Stomach (tissue), 9 donors: ENCODE measurements around the gene CERS3. TPM values are rescaled to one million over a fixed set of nuclear protein-coding genes. Genes with fewer than 3 reads are reported as not detected.
A peak's percentile ranks its signal among the peaks of the same experiment; 100 is the strongest.

Source experiments
- DNase-seq, 2 donors: peaks; one replicate each; pipeline versions ENCODE4 v3.0.0 to v3.0.0-alpha.2; 2013 to 2019
- H3K27ac ChIP-seq, 5 donors: fragments of 200-600 bp in 4 of 5; sonication (generic) in 4 of 5; one replicate each; pipeline ENCODE4 v1.5.1; 2013 to 2019; ENCODE audit warnings: mild to moderate bottlenecking in 1 of 5, moderate library complexity in 1 of 5
- H3K27me3 ChIP-seq, 3 donors: fragments of 200-600 bp; sonication (generic); one replicate each; pipeline ENCODE4 v1.5.1; 2017 to 2019; ENCODE audit warnings: mixed run types in 1 of 3
- H3K36me3 ChIP-seq, 4 donors: fragments of 200-600 bp; sonication (generic); 1 replicate in 3 of 4; 2 replicates in 1 of 4; pipeline ENCODE4 v1.5.1; 2016 to 2019
- H3K4me1 ChIP-seq, 4 donors: fragments of 200-600 bp; sonication (generic); one replicate each; pipeline ENCODE4 v1.5.1; 2016 to 2019
- H3K4me3 ChIP-seq, 4 donors: fragments of 200-600 bp; sonication (generic) in 3 of 4; one replicate each; pipeline ENCODE4 v1.5.1; 2016 to 2019; ENCODE audit warnings: mild to moderate bottlenecking in 1 of 4
- H3K9me3 ChIP-seq, 4 donors: fragments of 200-600 bp; sonication (generic); one replicate each; pipeline ENCODE4 v1.5.1; 2016 to 2019
- EP300 ChIP-seq: sonication (generic); formaldehyde crosslinking; IDR thresholded peaks from one replicate; pipeline ENCODE4 v1.6.1; 2017; ENCODE audit warnings: antibody characterized with exemption
- POLR2A ChIP-seq, 4 donors: fragments of 450-650 bp; IDR thresholded peaks; one replicate each; pipeline ENCODE4 v1.6.1; 2016; ENCODE audit warnings: antibody characterized with exemption in 4 of 4, control low read depth in 2 of 4, mild to moderate bottlenecking in 1 of 4, moderate library complexity in 1 of 4
- POLR2AphosphoS5 ChIP-seq, 3 donors: sonication (generic); formaldehyde crosslinking; IDR thresholded peaks; one replicate each; pipeline ENCODE4 v1.6.1; 2016; ENCODE audit warnings: antibody characterized with exemption in 3 of 3
- WGBS, 5 donors: extraction: QIAGEN DNeasy Blood & Tissue Kit in 3 of 5; methylation state at CpG; one replicate each; pipeline versions ENCODE4 v1.1.5 to v1.1.7; 2013 to 2018; 5-methylcytosine and 5-hydroxymethylcytosine counted together
- intact Hi-C: fragments of 100-400 bp; cut with DNase I; formaldehyde crosslinking; loops from one replicate; pipeline ENCODE4 v1.15.1; 2023; ENCODE audit warnings: low total_unique reads
- polyA plus RNA-seq, 3 donors: library from polyadenylated mRNA; stranded (reverse); fragments of 200-250 nt; gene quantifications; one replicate each; pipeline ENCODE4 v1.2.3, GENCODE V29; 2013
- total RNA-seq, 5 donors: library from RNA; depleted of rRNA; stranded (reverse); fragments of >200 nt; gene quantifications; one replicate each; pipeline versions ENCODE4 v1.1.0 to v1.2.3, GENCODE V29; 2014 to 2016
- TF ChIP-seq, protein P1 (sequence below), 7 experiments: fragments of 450-650 bp in 4 of 7; fragments of 200-600 bp in 3 of 7; sonication (generic) in 3 of 7; IDR thresholded peaks; one replicate each; pipeline ENCODE4 v1.5.1; 2016 to 2019; ENCODE audit warnings: antibody characterized with exemption in 7 of 7, control low read depth in 2 of 7, mild to moderate bottlenecking in 1 of 7
- donor health status: healthy with polysubstance abuse.
- donor health status: Bipolar disorder and iron deficiency.
- donor health status: healthy.

The CERS3 gene
- total and polyA plus RNA-seq, 8 donors = 0.18 to 27.8 TPM; not detected in 6

DNA sequence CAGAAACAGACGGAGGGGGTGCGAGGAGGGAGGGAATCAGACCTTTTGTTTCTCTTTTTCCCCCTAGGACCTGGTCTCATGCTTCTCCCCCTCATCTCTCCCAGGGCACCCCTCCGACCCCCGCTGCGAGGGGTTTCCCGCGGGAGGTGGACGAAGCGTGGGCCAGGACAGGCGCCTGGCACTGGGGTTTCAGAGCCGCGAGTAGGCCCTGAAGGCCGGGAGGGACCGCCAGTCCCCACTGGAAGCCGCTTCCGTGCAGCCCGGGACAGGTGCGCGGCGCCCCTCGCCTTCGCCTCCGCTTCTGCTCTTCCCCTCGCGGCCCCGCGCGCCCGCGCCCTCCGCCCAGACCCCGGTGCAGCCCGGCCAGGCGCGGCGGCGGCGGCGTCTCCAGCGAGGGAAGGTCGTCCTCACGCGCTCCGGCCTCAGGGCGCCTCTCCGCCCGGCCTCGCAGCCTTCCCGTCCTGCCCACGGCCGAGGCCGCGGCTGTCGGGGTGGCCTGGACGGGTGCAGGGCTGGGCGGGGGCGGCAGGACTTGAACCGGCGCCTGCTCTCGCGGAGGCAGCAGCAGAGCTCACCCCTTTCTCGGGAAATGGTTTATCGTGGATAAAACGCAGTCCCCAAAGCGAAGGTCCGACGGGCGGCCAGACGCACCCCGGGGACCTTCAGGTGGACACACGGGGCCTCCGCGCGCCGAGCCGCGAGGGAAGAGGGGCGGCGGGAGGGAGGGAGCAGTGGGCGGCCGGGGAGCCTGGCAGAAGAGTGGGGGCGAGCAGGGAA lies 155.4 kb downstream of the CERS3 start:
- peak in 1 of 2 donors; percentile 15 for DNase-seq
- Histone ChIP-seq H3K36me3 (no peaks in the 10 kb centered on the region), H3K4me1 (peaks cover 0 to 10% (median 0%) of the 10 kb centered on the region in 4 donors), H3K4me3 (peak overlapping the region; percentile 36 to 47 (median 40)), H3K27me3 (peaks cover 0 to 41% (median 20%) of the 10 kb centered on the region in 3 donors), H3K9me3 (peaks cover 0 to 16% (median 3%) of the 10 kb centered on the region in 4 donors), H3K27ac (peak overlapping the region in 2 of 5 donors; percentile 32 to 60)
- intact Hi-C loops = no loop called here
- 3 to 9% (median 5%) methylated on average over 22 to 79 of the region's 82 CpGs for WGBS, 5 donors
- TF ChIP-seq EP300 (no peak), POLR2A (IDR thresholded peaks at IDR 0.05) (no peak), POLR2AphosphoS5 (IDR thresholded peaks at IDR 0.05) (no peak)
- TF ChIP-seq, protein P1, sequence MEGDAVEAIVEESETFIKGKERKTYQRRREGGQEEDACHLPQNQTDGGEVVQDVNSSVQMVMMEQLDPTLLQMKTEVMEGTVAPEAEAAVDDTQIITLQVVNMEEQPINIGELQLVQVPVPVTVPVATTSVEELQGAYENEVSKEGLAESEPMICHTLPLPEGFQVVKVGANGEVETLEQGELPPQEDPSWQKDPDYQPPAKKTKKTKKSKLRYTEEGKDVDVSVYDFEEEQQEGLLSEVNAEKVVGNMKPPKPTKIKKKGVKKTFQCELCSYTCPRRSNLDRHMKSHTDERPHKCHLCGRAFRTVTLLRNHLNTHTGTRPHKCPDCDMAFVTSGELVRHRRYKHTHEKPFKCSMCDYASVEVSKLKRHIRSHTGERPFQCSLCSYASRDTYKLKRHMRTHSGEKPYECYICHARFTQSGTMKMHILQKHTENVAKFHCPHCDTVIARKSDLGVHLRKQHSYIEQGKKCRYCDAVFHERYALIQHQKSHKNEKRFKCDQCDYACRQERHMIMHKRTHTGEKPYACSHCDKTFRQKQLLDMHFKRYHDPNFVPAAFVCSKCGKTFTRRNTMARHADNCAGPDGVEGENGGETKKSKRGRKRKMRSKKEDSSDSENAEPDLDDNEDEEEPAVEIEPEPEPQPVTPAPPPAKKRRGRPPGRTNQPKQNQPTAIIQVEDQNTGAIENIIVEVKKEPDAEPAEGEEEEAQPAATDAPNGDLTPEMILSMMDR (IDR thresholded peaks at IDR 0.05) = no peak

DNA sequence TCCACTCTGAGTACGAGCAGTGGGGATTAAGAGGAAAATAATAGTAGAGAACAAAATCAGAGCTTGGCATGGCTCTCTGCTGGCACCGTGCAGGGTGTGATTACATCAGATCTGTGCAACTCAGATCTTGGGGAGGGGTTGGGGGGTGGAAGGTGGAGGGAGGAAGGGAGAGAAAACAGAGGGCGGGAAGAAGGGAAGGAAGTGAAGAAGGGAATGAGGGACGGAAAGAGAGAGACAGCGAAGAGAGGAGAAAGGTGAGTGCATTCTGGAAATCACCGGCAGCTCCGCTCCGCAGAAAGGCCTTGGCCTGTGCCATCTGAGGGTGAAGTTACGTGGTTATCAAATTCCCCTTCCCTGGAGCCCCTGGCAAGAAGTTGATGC lies 156.0 kb downstream of the CERS3 start:
- peaks cover 0 to 10% (median 0%) of the 10 kb centered on the region in 4 donors for H3K4me1 ChIP-seq
- peak overlapping the region; percentile 36 to 47 (median 40) for H3K4me3 ChIP-seq
- peak in 1 of 2 donors; percentile 37 for DNase-seq
- H3K9me3 ChIP-seq = peaks cover 0 to 13% (median 3%) of the 10 kb centered on the region in 4 donors
- WGBS, 5 donors = 18 to 35% (median 26%) methylated on average over 9 of the region's 9 CpGs
- TF ChIP-seq EP300 = no peak
- no peak for TF ChIP-seq POLR2AphosphoS5 (IDR thresholded peaks at IDR 0.05)
- TF ChIP-seq, protein P1 (IDR thresholded peaks at IDR 0.05) = no peak
- no peak for TF ChIP-seq POLR2A (IDR thresholded peaks at IDR 0.05)
- peaks cover 0 to 41% (median 20%) of the 10 kb centered on the region in 3 donors for H3K27me3 ChIP-seq
- intact Hi-C loops = no loop called here
- peak overlapping the region in 2 of 5 donors; percentile 32 to 60 for H3K27ac ChIP-seq
- no peaks in the 10 kb centered on the region for H3K36me3 ChIP-seq

DNA sequence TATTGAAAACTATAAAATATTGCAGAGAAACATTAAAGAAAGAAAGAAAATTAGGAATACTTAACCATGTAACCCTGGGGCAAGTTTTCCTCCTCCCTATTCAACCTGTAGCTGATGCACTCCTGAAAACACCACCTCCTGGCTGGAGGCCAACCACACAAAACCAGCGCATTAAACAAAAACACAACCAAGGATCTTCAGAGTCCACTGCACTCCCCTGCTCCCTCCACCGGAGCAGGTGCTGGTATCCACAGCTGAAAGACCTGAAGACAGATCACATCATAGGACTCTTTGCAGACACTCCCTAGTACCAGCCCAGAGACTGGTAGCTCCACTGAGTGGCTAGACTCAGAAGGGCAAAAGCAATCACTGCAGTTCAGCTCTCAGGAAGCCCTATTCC lies 173.4 kb downstream of the CERS3 start:
- H3K27me3 ChIP-seq = peaks cover 0 to 7% (median 0%) of the 10 kb centered on the region in 3 donors
- peaks cover 3 to 10% (median 5%) of the 10 kb centered on the region in 4 donors for H3K4me1 ChIP-seq
- no peak for TF ChIP-seq POLR2AphosphoS5 (IDR thresholded peaks at IDR 0.05)
- no peak for TF ChIP-seq POLR2A (IDR thresholded peaks at IDR 0.05)
- TF ChIP-seq, protein P1 (IDR thresholded peaks at IDR 0.05) = no peak
- no peak for TF ChIP-seq EP300
- intact Hi-C loops = no loop called here
- no peak for DNase-seq
- WGBS, 5 donors = 61 to 75% (median 65%) methylated on average over 2 of the region's 2 CpGs
- H3K9me3 ChIP-seq = no peaks in the 10 kb centered on the region
- no peaks in the 10 kb centered on the region for H3K36me3 ChIP-seq
- H3K27ac ChIP-seq = no peak overlapping the region
- no peak overlapping the region for H3K4me3 ChIP-seq

DNA sequence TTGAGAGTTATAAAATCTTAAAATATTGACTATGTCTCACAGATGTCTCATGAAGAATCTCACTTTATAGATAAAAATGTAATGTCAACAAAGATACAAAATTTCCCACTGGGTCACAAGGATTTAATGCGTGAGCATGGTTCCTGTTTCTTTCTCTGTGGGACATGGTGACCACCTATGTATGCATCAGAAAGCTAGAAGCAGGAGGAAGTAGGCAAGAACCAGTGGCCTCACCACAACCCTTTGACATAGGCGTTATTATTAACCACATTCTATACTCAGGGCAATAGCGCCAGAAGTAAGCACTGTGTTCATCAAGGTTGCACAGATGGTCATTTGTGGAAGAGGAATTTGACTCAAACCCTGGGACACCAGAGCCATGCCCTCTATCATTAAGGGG lies 175.3 kb downstream of the CERS3 start:
- no peak for DNase-seq
- no peak overlapping the region for H3K27ac ChIP-seq
- no peaks in the 10 kb centered on the region for H3K36me3 ChIP-seq
- TF ChIP-seq EP300 (no peak), POLR2A (IDR thresholded peaks at IDR 0.05) (no peak), POLR2AphosphoS5 (IDR thresholded peaks at IDR 0.05) (no peak)
- TF ChIP-seq, protein P1 (IDR thresholded peaks at IDR 0.05) = no peak
- H3K4me3 ChIP-seq = no peak overlapping the region
- H3K27me3 ChIP-seq = peaks cover 0 to 7% (median 0%) of the 10 kb centered on the region in 3 donors
- no peaks in the 10 kb centered on the region for H3K9me3 ChIP-seq
- H3K4me1 ChIP-seq = peaks cover 5 to 22% (median 13%) of the 10 kb centered on the region in 4 donors
- intact Hi-C loops = no loop called here
- WGBS, 5 donors = 76 to 90% (median 78%) methylated on average over 3 of the region's 3 CpGs
